ENCODE measurements around the gene BAZ2A. TPM values are rescaled to one million over a fixed set of nuclear protein-coding genes. Genes with fewer than 3 reads are reported as not detected.

BAZ2A gene
- total RNA-seq, 1 donor from 2014 or later: 101 TPM

Other genes with a start within 250 kb of the BAZ2A start
- gene TIMELESS, start 180.9 kb downstream of the BAZ2A start, total RNA-seq: 56.1 and 56.9 TPM in 2 replicates
- not detected in 2 replicates for gene MIP, start 175.7 kb downstream of the BAZ2A start, total RNA-seq
- 4.4 TPM in 2 replicates for gene SPRYD4, start 161.7 kb downstream of the BAZ2A start, total RNA-seq
- gene GLS2, start 142.2 kb downstream of the BAZ2A start, total RNA-seq: 0.55 and 0.89 TPM in 2 replicates
- 6.4 and 8.7 TPM in 2 replicates for gene RBMS2, start 108.5 kb downstream of the BAZ2A start, total RNA-seq
- gene ATP5F1B, start 15.7 kb upstream of the BAZ2A start, total RNA-seq: 509 and 518 TPM in 2 replicates
- 251 and 260 TPM in 2 replicates for gene PTGES3, start 58.0 kb upstream of the BAZ2A start, total RNA-seq
- gene NACA, start 95.0 kb upstream of the BAZ2A start, total RNA-seq: 851 and 898 TPM in 2 replicates
- 49.7 and 54.7 TPM in 2 replicates for gene PRIM1, start 122.0 kb upstream of the BAZ2A start, total RNA-seq
- gene HSD17B6, start 133.0 kb upstream of the BAZ2A start, total RNA-seq: 1.2 and 2.0 TPM in 2 replicates

All from T-helper 2 cell treated with Interferon-gamma antibody and Interleukin-4, amounts not matched to agents 100 ng/mL and 5 ng/mL, for 36 hours (primary cell).